Lower leg skin (tissue), 4 donors: Measurements from ENCODE around the gene FASTK. TPM values are rescaled to one million over a fixed set of nuclear protein-coding genes. Genes with fewer than 3 reads are reported as not detected.

Experiments
- DNase-seq, 2 donors: peaks; one replicate each; pipeline ENCODE4 v3.0.0-alpha.2; 2019; ENCODE audit warnings: low spot score in 2 of 2
- H3K4me3 ChIP-seq: fragments of 200-600 bp; sonication (generic); 2 replicates; pipeline ENCODE4 v1.5.1; 2017; ENCODE audit warnings: mild to moderate bottlenecking, low read depth; ENCODE audit not compliant: poor library complexity, severe bottlenecking
- CTCF ChIP-seq, 3 donors: fragments of 450-650 bp; IDR thresholded peaks; one replicate each; pipeline ENCODE4 v1.5.1; 2016; ENCODE audit warnings: antibody characterized with exemption in 3 of 3, mild to moderate bottlenecking in 3 of 3, moderate library complexity in 2 of 3
- POLR2A ChIP-seq, 2 donors: fragments of 450-650 bp; IDR thresholded peaks; one replicate each; pipeline ENCODE4 v1.6.1; 2016 to 2017; ENCODE audit warnings: antibody characterized with exemption in 2 of 2, mild to moderate bottlenecking in 1 of 2, moderate library complexity in 1 of 2
- WGBS, 2 donors: methylation state at CpG; one replicate each; pipeline ENCODE4 v1.1.5; 2018; 5-methylcytosine and 5-hydroxymethylcytosine counted together
- intact Hi-C: fragments of 100-400 bp; cut with DNase I; formaldehyde crosslinking; loops from one replicate; pipeline ENCODE4 v1.15.0; 2023; ENCODE audit warnings: low total_unique reads
- total RNA-seq, 4 donors: library from RNA; depleted of rRNA; stranded (reverse); fragments of >200 nt; gene quantifications; one replicate each; pipeline ENCODE4 v1.1.0, GENCODE V29; 2016

Gene FASTK
- total RNA-seq, 4 donors from 2014 or later = 47.4 to 80.7 (median 69.0) TPM

GRCh38 chr7:151079199-151079910 is 1.3 kb downstream of the FASTK start:
- H3K4me3 ChIP-seq = no peak overlapping the region
- intact Hi-C loops = no loop called here
- peak in 1 of 2 donors; percentile 85 for DNase-seq
- TF ChIP-seq POLR2A (IDR thresholded peaks at IDR 0.05) = no peak
- no peak for TF ChIP-seq CTCF (IDR thresholded peaks at IDR 0.05)
- 72 to 82% methylated on average over 23 to 27 of the region's 27 CpGs for WGBS, 2 donors

- TF ChIP-seq CTCF (IDR thresholded peaks at IDR 0.05) = no peak
- intact Hi-C loops = no loop called here
- H3K4me3 ChIP-seq = no peak overlapping the region
- WGBS, 2 donors = 52% methylated on average over 19 to 22 of the region's 22 CpGs
- peak in 1 of 2 donors; percentile 95 for DNase-seq
Measured at GRCh38 chr7:151078233-151079040, 2.2 kb downstream of the FASTK start.

- no peak overlapping the region for H3K4me3 ChIP-seq
- TF ChIP-seq POLR2A (IDR thresholded peaks at IDR 0.05) (no peak), CTCF (IDR thresholded peaks at IDR 0.05) (no peak)
- 57 to 77% methylated on average over 6 to 8 of the region's 10 CpGs for WGBS, 2 donors
- intact Hi-C loops = no loop called here
- DNase-seq = no peak
Measured at GRCh38 chr7:151077705-151078232, 2.8 kb downstream of the FASTK start.

GRCh38 chr7:151076863-151077704 is 3.5 kb downstream of the FASTK start:
- H3K4me3 ChIP-seq = no peak overlapping the region
- DNase-seq = no peak
- TF ChIP-seq POLR2A (IDR thresholded peaks at IDR 0.05) (no peak), CTCF (IDR thresholded peaks at IDR 0.05) (no peak)
- 63 to 67% methylated on average over 21 to 28 of the region's 33 CpGs for WGBS, 2 donors
- intact Hi-C loops = no loop called here

- TF ChIP-seq CTCF (IDR thresholded peaks at IDR 0.05) (no peak), POLR2A (IDR thresholded peaks at IDR 0.05) (no peak)
- H3K4me3 ChIP-seq = no peak overlapping the region
- no peak for DNase-seq
- intact Hi-C loops = no loop called here
- WGBS, 2 donors = 85 to 88% methylated on average over 22 of the region's 22 CpGs
Measured at GRCh38 chr7:151075978-151076426, 4.6 kb downstream of the FASTK start.
